HepG2 (cell line): ENCODE results near the gene HIPK4. TPM values are rescaled to one million over a fixed set of nuclear protein-coding genes. Genes with fewer than 3 reads are reported as not detected.

Source experiments
- CBX5 ChIP-seq: sonication (generic); formaldehyde crosslinking; IDR thresholded peaks from 2 replicates; pipeline ENCODE4 v1.4.0; 2020; ENCODE audit warnings: missing genetic modification reagents, borderline replicate concordance
- ERF ChIP-seq: IDR thresholded peaks from 2 replicates; pipeline ENCODE4 v1.6.1; 2018; ENCODE audit warnings: missing biosample characterization, missing genetic modification reagents
- FOXA3 ChIP-seq: IDR thresholded peaks from 2 replicates; pipeline ENCODE4 v1.6.1; 2016; ENCODE audit warnings: missing genetic modification reagents, missing compliant biosample characterization
- FOXJ3 ChIP-seq: sonication (generic); formaldehyde crosslinking; IDR thresholded peaks from 2 replicates; pipeline ENCODE4 v1.4.0; 2020; ENCODE audit warnings: missing genetic modification reagents, mild to moderate bottlenecking, borderline replicate concordance
- GATAD2A ChIP-seq: IDR thresholded peaks from 2 replicates; pipeline ENCODE4 v1.6.1; 2016
- HDAC2 ChIP-seq: sonication (generic); formaldehyde crosslinking; IDR thresholded peaks from 2 replicates; pipeline ENCODE4 v1.4.0; 2020; ENCODE audit warnings: missing genetic modification reagents
- JUND ChIP-seq: sonication (generic); formaldehyde crosslinking; IDR thresholded peaks from 2 replicates; pipeline ENCODE4 v1.8.0; 2022; ENCODE audit warnings: mild to moderate bottlenecking, missing genetic modification reagents
- KLF9 ChIP-seq: IDR thresholded peaks from 2 replicates; pipeline ENCODE4 v1.6.1; 2016; ENCODE audit warnings: low read depth
- MED1 ChIP-seq: sonication (generic); formaldehyde crosslinking; IDR thresholded peaks from 2 replicates; pipeline ENCODE4 v1.4.0; 2020; ENCODE audit warnings: missing genetic modification reagents
- MTA3 ChIP-seq: sonication (generic); formaldehyde crosslinking; IDR thresholded peaks from 2 replicates; pipeline ENCODE4 v1.4.0; 2020; ENCODE audit warnings: missing genetic modification reagents
- RORA ChIP-seq: sonication (generic); formaldehyde crosslinking; IDR thresholded peaks from 2 replicates; pipeline ENCODE4 v1.5.0; 2020; ENCODE audit warnings: mild to moderate bottlenecking, missing genetic modification reagents, moderate library complexity
- SAFB2 ChIP-seq: sonication (generic); formaldehyde crosslinking; IDR thresholded peaks from 2 replicates; pipeline ENCODE4 v1.5.1; 2020; ENCODE audit warnings: missing genetic modification reagents, low read depth, mild to moderate bottlenecking, borderline replicate concordance
- SP5 ChIP-seq: IDR thresholded peaks from 2 replicates; pipeline ENCODE4 v1.6.1; 2016; ENCODE audit warnings: low read depth, borderline replicate concordance
- TEAD3 ChIP-seq: optimal IDR thresholded peaks from 2 replicates; pipeline ENCODE3; 2016; ENCODE audit warnings: borderline replicate concordance
- YEATS2 ChIP-seq: sonication (generic); formaldehyde crosslinking; IDR thresholded peaks from 2 replicates; pipeline ENCODE4 v1.4.0; 2020; ENCODE audit warnings: missing genetic modification reagents, borderline replicate concordance
- YEATS4 ChIP-seq: sonication (generic); formaldehyde crosslinking; IDR thresholded peaks from 2 replicates; pipeline ENCODE4 v1.4.0; 2020; ENCODE audit warnings: missing genetic modification reagents, borderline replicate concordance
- ZFY ChIP-seq: sonication (generic); formaldehyde crosslinking; IDR thresholded peaks from 2 replicates; pipeline ENCODE4 v1.4.0; 2020; ENCODE audit warnings: missing genetic modification reagents
- ZNF383 ChIP-seq: sonication (generic); formaldehyde crosslinking; IDR thresholded peaks from 2 replicates; pipeline ENCODE4 v1.4.0; 2020; ENCODE audit warnings: missing genetic modification reagents, mild to moderate bottlenecking, borderline replicate concordance
- ZNF607 ChIP-seq: sonication (generic); formaldehyde crosslinking; IDR thresholded peaks from 2 replicates; pipeline ENCODE4 v1.5.1; 2020; ENCODE audit warnings: missing genetic modification reagents, mild to moderate bottlenecking, borderline replicate concordance
- ZNF629 ChIP-seq: sonication (generic); formaldehyde crosslinking; conservative IDR thresholded peaks from 2 replicates; pipeline ENCODE4 v1.5.0; 2020; ENCODE audit warnings: missing genetic modification reagents
- ZNF710 ChIP-seq: sonication (generic); formaldehyde crosslinking; IDR thresholded peaks from 2 replicates; pipeline ENCODE4 v1.5.0; 2020; ENCODE audit warnings: mild to moderate bottlenecking, missing genetic modification reagents, borderline replicate concordance
- ZNF713 ChIP-seq: sonication (generic); formaldehyde crosslinking; IDR thresholded peaks from 2 replicates; pipeline ENCODE4 v1.4.0; 2020; ENCODE audit warnings: mild to moderate bottlenecking, missing genetic modification reagents
- ZNF772 ChIP-seq: sonication (generic); formaldehyde crosslinking; IDR thresholded peaks from 2 replicates; pipeline ENCODE4 v1.5.0; 2020; ENCODE audit warnings: mild to moderate bottlenecking, missing genetic modification reagents
- ZNF775 ChIP-seq: sonication (generic); formaldehyde crosslinking; IDR thresholded peaks from 2 replicates; pipeline ENCODE4 v1.4.0; 2020; ENCODE audit warnings: missing genetic modification reagents, mild to moderate bottlenecking, moderate library complexity, borderline replicate concordance
- ZNF883 ChIP-seq: sonication (generic); formaldehyde crosslinking; IDR thresholded peaks from 2 replicates; pipeline ENCODE4 v1.5.1; 2020; ENCODE audit warnings: mild to moderate bottlenecking, missing genetic modification reagents; ENCODE audit errors: not compliant biosample characterization
- polyA plus RNA-seq, 8 experiments: library from polyadenylated mRNA; depleted of rRNA in 3 of 8; stranded (reverse) in 7 of 8; unstranded in 1 of 8; fragments of >200 nt; fragmentation: Illumina TruSeq in 4 of 8; extraction: Trizol in 4 of 8; gene quantifications; 2 replicates each; pipeline versions ENCODE4 v1.2.1 to v1.2.3, GENCODE V29; 2011 to 2016; ENCODE audit warnings: low read depth in 4 of 8, missing spikeins in 1 of 8, mixed read lengths in 1 of 8; ENCODE audit not compliant: insufficient read depth in 1 of 8
- total RNA-seq, 5 experiments: library from RNA; depleted of rRNA; stranded (reverse); fragments of >200 nt; fragmentation: Illumina TruSeq; extraction: Trizol; gene quantifications; 2 replicates each; pipeline ENCODE4 v1.2.3, GENCODE V29; 2016; ENCODE audit warnings: low read depth in 1 of 5
- TF ChIP-seq, protein P1 (sequence below): IDR thresholded peaks from 2 replicates; pipeline ENCODE4 v1.6.1; 2016; ENCODE audit warnings: low read depth
- TF ChIP-seq, protein P2 (sequence below): IDR thresholded peaks from 2 replicates; pipeline ENCODE4 v1.6.1; 2018; ENCODE audit warnings: missing genetic modification reagents, mild to moderate bottlenecking, missing compliant biosample characterization

The HIPK4 gene
- total and polyA plus RNA-seq, 2 of the 13 experiments (the other 11 are each of a cell fraction or from before 2014, with no cell fraction given), result 0.03 TPM; not detected in 1

DNA sequence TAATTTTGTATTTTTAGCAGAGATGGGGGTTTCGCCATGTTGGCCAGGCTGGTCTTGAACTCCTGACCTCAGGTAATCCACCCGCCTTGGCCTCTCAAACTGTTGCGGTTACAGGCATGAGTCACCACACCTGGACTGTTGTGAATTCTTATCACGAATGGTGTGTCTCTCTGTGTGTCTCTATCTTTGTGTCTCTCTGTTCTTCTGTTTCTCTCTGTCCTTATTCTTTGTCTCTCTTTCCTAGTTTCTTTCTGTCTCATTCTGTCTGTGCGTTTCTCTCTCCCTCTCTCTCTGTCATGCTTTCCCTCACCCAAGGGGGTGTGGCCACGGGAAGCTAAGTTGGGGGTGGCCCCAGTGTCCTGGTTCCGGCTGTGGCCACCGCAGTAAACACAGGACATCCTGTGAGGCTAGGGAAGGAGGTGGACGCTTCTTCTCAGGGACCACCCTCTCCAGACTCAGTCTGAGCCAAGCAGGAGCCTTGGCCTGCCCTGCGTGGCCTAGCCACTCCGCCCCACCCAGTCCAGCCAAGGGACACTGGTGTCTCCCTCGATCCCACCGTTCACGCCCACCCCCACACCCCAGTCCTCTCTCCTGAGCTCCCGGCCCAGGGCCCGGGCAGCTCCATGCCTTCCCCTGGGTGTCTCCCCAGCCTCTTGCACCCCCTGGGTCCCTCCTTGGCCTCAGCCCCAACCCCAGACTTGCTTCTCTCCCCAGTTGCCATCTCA lies 27.1 kb upstream of the HIPK4 start (continued):
- no peak for TF ChIP-seq ZNF629 (CRISPR knock-in tag)
- no peak for TF ChIP-seq SAFB2
- TF ChIP-seq ZNF713 (CRISPR knock-in tag), result no peak
- TF ChIP-seq JUND (CRISPR knock-in tag), result no peak
- TF ChIP-seq GATAD2A, result peak; percentile 35; the same call in 1 of the 2 replicates
- TF ChIP-seq KLF9 (CRISPR knock-in tag), result peak; percentile 95
- TF ChIP-seq ERF (CRISPR knock-in tag), result peak; percentile 19; the same call in 1 of the 2 replicates
- TF ChIP-seq HDAC2 (CRISPR knock-in tag), result peak; percentile 51; the same call in 1 of the 2 replicates
- TF ChIP-seq ZNF775 (CRISPR knock-in tag), result 0 out of 2 replicates have a peak, but pooled peaks have one; percentile 31
- peak; percentile 31; the same call in 1 of the 2 replicates for TF ChIP-seq CBX5
- peak; percentile 97 for TF ChIP-seq ZNF710 (CRISPR knock-in tag)
- TF ChIP-seq YEATS2 (CRISPR knock-in tag), result peak; percentile 44; the same call in 1 of the 2 replicates
- TF ChIP-seq ZNF383 (CRISPR knock-in tag), result no peak
- peak; percentile 39; the same call in 1 of the 2 replicates for TF ChIP-seq ZFY (CRISPR knock-in tag)
- peak; percentile 59 for TF ChIP-seq MED1
- TF ChIP-seq, protein P1, sequence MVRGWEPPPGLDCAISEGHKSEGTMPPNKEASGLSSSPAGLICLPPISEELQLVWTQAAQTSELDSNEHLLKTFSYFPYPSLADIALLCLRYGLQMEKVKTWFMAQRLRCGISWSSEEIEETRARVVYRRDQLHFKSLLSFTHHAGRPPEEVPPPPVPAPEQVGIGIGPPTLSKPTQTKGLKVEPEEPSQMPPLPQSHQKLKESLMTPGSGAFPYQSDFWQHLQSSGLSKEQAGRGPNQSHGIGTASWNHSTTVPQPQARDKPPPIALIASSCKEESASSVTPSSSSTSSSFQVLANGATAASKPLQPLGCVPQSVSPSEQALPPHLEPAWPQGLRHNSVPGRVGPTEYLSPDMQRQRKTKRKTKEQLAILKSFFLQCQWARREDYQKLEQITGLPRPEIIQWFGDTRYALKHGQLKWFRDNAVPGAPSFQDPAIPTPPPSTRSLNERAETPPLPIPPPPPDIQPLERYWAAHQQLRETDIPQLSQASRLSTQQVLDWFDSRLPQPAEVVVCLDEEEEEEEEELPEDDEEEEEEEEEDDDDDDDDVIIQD (CRISPR knock-in tag), result no peak
- no peak for TF ChIP-seq MTA3
- TF ChIP-seq ZNF607 (CRISPR knock-in tag), result 0 out of 2 replicates have a peak, but pooled peaks have one; percentile 57
- no peak for TF ChIP-seq RORA
- TF ChIP-seq YEATS4 (CRISPR knock-in tag), result peak; percentile 20; the same call in 1 of the 2 replicates
- TF ChIP-seq, protein P2, sequence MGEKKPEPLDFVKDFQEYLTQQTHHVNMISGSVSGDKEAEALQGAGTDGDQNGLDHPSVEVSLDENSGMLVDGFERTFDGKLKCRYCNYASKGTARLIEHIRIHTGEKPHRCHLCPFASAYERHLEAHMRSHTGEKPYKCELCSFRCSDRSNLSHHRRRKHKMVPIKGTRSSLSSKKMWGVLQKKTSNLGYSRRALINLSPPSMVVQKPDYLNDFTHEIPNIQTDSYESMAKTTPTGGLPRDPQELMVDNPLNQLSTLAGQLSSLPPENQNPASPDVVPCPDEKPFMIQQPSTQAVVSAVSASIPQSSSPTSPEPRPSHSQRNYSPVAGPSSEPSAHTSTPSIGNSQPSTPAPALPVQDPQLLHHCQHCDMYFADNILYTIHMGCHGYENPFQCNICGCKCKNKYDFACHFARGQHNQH (CRISPR knock-in tag), result peak; percentile 40; the same call in 1 of the 2 replicates
- TF ChIP-seq SP5 (CRISPR knock-in tag), result peak; percentile 57; the same call in 1 of the 2 replicates
- TF ChIP-seq FOXA3 (CRISPR knock-in tag), result 0 out of 2 replicates have a peak, but pooled peaks have one; percentile 33
- TF ChIP-seq TEAD3 (CRISPR knock-in tag), result peak; percentile 31
- 0 out of 2 replicates have a peak, but pooled peaks have one; percentile 24 for TF ChIP-seq ZNF772 (CRISPR knock-in tag)
- 0 out of 2 replicates have a peak, but pooled peaks have one; percentile 24 for TF ChIP-seq FOXJ3 (CRISPR knock-in tag)
- no peak for TF ChIP-seq ZNF883 (CRISPR knock-in tag)
